Left ventricle myocardium superior (tissue), 1 donor: ENCODE data around the gene RPS3A. TPM values are rescaled to one million over a fixed set of nuclear protein-coding genes. Genes with fewer than 3 reads are reported as not detected.

Source experiments
- total RNA-seq: library from RNA; stranded (reverse); fragmentation: NEBNext Ultra II Directional; extraction: Animal tissue kit (Norgen Biotek cat#: 25700); gene quantifications from one replicate; pipeline ENCODE4 v1.2.1, GENCODE V29; 2021
- donor health status: DM: no; HTN: yes; CAD: no; lungs with severe emphysema.

RPS3A gene
- total RNA-seq, 1 donor from 2014 or later, result 940 TPM

Other genes starting within 250 kb of the RPS3A start
- 21.4 TPM for gene LRBA, start 84.3 kb upstream of the RPS3A start, total RNA-seq
- not detected for gene PRSS48, start 177.5 kb downstream of the RPS3A start, total RNA-seq
- gene SH3D19, start 226.0 kb downstream of the RPS3A start, total RNA-seq, result 107 TPM